Fibroblast of lung (primary cell): ENCODE data around the gene FAM13C.

Experiments
- EZH2 ChIP-seq: IDR thresholded peaks from 2 replicates; pipeline ENCODE4 v1.5.1; 2012; ENCODE audit warnings: low read length, control low read depth, mild to moderate bottlenecking; ENCODE audit errors: missing control alignments
- TF ChIP-seq, protein P1 (sequence below), 2 donors: IDR thresholded peaks in 1 of 2; conservative IDR thresholded peaks in 1 of 2; 1 replicate in 1 of 2; 2 replicates in 1 of 2; pipeline ENCODE4 v1.5.1; 2011 to 2012; ENCODE audit warnings: low read length in 2 of 2, control low read depth in 1 of 2, inconsistent platforms in 1 of 2, low read depth in 1 of 2, mild to moderate bottlenecking in 1 of 2

DNA sequence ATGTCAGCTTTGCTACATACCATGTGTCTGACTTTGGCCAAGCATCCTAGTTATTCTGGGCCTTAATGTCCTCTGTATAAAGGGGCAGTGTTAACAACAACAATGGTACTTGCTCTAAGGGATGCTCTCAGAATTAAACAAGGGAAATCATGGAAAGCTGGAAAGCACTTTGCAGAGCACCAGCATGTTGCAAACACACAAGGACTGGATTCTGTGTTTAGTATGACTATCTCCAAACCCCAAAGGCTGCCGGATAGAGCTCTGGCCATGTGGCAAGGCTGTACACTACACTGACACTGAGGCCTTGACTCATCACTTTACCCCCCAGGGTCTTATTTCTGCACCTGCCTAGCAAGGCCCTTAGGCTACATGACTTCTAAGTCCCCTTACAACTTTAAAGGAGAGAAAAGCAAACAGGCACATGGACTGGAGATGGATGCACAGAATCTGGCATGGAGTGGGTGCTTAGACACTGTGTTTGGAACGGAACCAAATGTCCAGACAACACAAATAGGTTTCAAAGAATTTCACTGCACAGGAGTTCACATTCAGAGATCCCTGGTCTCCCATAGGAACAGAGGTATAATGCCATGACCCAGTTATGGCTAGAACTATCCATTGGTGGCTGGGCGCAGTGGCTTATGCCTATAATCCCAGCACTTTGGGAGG lies 74.6 kb downstream of the FAM13C start:
- TF ChIP-seq, protein P1, sequence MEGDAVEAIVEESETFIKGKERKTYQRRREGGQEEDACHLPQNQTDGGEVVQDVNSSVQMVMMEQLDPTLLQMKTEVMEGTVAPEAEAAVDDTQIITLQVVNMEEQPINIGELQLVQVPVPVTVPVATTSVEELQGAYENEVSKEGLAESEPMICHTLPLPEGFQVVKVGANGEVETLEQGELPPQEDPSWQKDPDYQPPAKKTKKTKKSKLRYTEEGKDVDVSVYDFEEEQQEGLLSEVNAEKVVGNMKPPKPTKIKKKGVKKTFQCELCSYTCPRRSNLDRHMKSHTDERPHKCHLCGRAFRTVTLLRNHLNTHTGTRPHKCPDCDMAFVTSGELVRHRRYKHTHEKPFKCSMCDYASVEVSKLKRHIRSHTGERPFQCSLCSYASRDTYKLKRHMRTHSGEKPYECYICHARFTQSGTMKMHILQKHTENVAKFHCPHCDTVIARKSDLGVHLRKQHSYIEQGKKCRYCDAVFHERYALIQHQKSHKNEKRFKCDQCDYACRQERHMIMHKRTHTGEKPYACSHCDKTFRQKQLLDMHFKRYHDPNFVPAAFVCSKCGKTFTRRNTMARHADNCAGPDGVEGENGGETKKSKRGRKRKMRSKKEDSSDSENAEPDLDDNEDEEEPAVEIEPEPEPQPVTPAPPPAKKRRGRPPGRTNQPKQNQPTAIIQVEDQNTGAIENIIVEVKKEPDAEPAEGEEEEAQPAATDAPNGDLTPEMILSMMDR (conservative IDR thresholded peaks at IDR 0.05 in 1 of 2, IDR thresholded peaks at IDR 0.05 in 1 of 2; ENCODE audit: low read depth in 1 of 2, low read length in 2 of 2), result no peak
- TF ChIP-seq EZH2, result no peak
